Left lung (tissue), 10 donors: ENCODE data around the gene PFKM. TPM values are rescaled to one million over a fixed set of nuclear protein-coding genes. Genes with fewer than 3 reads are reported as not detected.

Experiments used
- ATAC-seq: fragments of 200-7000 bp; cut with Tn5 transposase; one replicate; pipeline ENCODE4 v1.9.1; 2020; ENCODE audit warnings: moderate library complexity
- DNase-seq, 4 donors: peaks; one replicate each; pipeline ENCODE4 v3.0.0-alpha.2; 2013 to 2020
- H3K27ac ChIP-seq, 2 donors: fragments of 200-600 bp; sonication (generic) in 1 of 2; one replicate each; pipeline versions ENCODE4 v1.5.0 to v1.8.0; 2020 to 2021
- H3K27me3 ChIP-seq, 2 donors: fragments of 200-600 bp; sonication (generic) in 1 of 2; one replicate each; pipeline versions ENCODE4 v1.5.0 to v1.8.0; 2020 to 2021
- H3K36me3 ChIP-seq, 2 donors: fragments of 200-600 bp; sonication (generic) in 1 of 2; one replicate each; pipeline versions ENCODE4 v1.5.0 to v1.8.0; 2020 to 2021
- H3K4me1 ChIP-seq, 2 donors: fragments of 200-600 bp; one replicate each; pipeline ENCODE4 v1.8.0; 2021
- H3K4me3 ChIP-seq, 2 donors: fragments of 200-600 bp; sonication (generic) in 1 of 2; one replicate each; pipeline versions ENCODE4 v1.5.0 to v1.8.0; 2020 to 2021; ENCODE audit warnings: mild to moderate bottlenecking in 1 of 2
- H3K9me3 ChIP-seq, 2 donors: fragments of 200-600 bp; sonication (generic) in 1 of 2; one replicate each; pipeline versions ENCODE4 v1.5.0 to v1.8.0; 2020 to 2021
- intact Hi-C, 2 donors: fragments of 100-400 bp; cut with DNase I; formaldehyde crosslinking; loops; one replicate each; pipeline versions ENCODE4 v1.11.2 to v1.14.2; 2022
- polyA plus RNA-seq, 6 donors: library from polyadenylated mRNA; unstranded; fragments of 120-200 nt; gene quantifications; one replicate each; pipeline ENCODE4 v1.2.1, GENCODE V29; 2013; ENCODE audit not compliant: insufficient read length in 6 of 6
- total RNA-seq, 2 donors: library from RNA; stranded (reverse); fragmentation: NEBNext Ultra II Directional; extraction: Animal tissue kit (Norgen Biotek cat#: 25700); gene quantifications; one replicate each; pipeline ENCODE4 v1.2.1, GENCODE V29; 2021
- TF ChIP-seq, protein P1 (sequence below), 2 donors: fragments of 200-600 bp; sonication (generic) in 1 of 2; IDR thresholded peaks; one replicate each; pipeline versions ENCODE4 v1.5.0 to v1.8.0; 2021; ENCODE audit warnings: antibody characterized with exemption in 2 of 2
- donor health status: DM: no; HTN: yes; CAD: no.
- donor health status: DM: no; HTN: no; CAD: no.

Gene PFKM
- total and polyA plus RNA-seq, 8 donors = 52.3 to 97.9 (median 73.2) TPM

DNA sequence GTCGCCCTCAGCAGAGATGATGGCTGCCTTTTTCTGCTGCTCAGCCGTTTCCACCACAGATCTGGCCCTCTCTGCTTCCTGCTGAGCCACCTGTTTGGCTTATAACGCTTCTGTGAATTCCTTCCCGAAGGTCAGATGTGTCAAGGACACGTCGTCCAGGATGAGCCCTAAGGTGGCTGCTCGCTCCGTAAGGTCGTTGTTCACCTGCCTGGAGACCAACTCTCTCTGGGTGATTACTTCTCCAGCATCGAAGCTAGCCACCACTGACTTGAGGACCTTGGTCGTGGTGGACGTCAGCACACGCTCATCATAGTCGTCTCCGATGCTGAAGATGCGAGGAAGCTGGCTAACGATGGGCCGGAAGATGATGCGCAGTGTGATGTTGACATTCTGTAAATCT lies 49.8 kb downstream of the PFKM start:
- ATAC-seq (no peak), DNase-seq (no peak)
- intact Hi-C loops = no loop called here
- Histone ChIP-seq H3K9me3 (no peaks in the 10 kb centered on the region), H3K27ac (no peak overlapping the region), H3K4me3 (no peak overlapping the region), H3K4me1 (no peaks in the 10 kb centered on the region), H3K27me3 (peaks cover 0 to 15% of the 10 kb centered on the region in 2 donors), H3K36me3 (no peaks in the 10 kb centered on the region)
- TF ChIP-seq, protein P1, sequence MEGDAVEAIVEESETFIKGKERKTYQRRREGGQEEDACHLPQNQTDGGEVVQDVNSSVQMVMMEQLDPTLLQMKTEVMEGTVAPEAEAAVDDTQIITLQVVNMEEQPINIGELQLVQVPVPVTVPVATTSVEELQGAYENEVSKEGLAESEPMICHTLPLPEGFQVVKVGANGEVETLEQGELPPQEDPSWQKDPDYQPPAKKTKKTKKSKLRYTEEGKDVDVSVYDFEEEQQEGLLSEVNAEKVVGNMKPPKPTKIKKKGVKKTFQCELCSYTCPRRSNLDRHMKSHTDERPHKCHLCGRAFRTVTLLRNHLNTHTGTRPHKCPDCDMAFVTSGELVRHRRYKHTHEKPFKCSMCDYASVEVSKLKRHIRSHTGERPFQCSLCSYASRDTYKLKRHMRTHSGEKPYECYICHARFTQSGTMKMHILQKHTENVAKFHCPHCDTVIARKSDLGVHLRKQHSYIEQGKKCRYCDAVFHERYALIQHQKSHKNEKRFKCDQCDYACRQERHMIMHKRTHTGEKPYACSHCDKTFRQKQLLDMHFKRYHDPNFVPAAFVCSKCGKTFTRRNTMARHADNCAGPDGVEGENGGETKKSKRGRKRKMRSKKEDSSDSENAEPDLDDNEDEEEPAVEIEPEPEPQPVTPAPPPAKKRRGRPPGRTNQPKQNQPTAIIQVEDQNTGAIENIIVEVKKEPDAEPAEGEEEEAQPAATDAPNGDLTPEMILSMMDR (IDR thresholded peaks at IDR 0.05) = no peak

DNA sequence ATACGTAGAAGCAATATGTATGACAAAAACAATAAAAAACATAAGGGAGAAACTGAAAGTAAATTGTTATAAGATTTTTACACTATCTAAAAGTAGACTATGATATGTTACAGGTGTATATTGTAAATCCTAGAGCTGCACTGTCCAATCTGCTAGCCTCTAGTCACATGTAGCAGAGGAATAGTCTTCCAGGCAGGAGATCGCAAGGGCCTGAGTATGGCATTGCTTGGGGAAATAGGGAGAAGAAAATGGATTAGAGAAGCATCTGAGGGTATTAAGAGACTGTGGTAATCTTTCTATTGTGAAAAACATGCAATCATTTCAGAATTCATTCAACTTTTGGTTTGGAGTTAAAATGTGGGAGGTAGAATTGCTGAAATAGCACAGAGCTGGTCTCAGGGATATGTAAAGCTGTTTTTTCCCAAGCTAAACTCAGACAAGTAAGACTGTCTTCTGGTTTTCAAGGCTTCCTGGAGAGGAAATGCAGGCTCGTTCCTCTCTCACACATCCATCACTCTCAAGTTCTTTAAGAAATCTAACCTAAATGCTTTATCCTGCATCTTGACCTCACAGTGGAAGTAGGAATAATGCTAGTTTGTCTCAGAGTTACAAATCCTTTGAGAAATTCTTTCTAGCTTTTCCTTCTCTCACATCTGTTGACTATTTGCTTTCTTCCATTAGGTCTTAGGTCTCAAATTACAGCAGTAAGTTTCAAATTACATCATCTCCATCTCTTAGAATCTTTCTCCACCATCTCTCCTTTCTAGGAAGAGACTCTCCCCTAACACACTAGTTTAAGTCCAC lies 56.7 kb downstream of the PFKM start:
- H3K4me1 ChIP-seq = no peaks in the 10 kb centered on the region
- H3K27me3 ChIP-seq = peaks cover 0 to 32% of the 10 kb centered on the region in 2 donors
- no peak overlapping the region for H3K4me3 ChIP-seq
- no peak overlapping the region for H3K27ac ChIP-seq
- no peaks in the 10 kb centered on the region for H3K9me3 ChIP-seq
- H3K36me3 ChIP-seq = no peaks in the 10 kb centered on the region
- ATAC-seq (no peak), DNase-seq (no peak)
- intact Hi-C loops = no loop called here
- TF ChIP-seq, protein P1 (IDR thresholded peaks at IDR 0.05) = no peak

DNA sequence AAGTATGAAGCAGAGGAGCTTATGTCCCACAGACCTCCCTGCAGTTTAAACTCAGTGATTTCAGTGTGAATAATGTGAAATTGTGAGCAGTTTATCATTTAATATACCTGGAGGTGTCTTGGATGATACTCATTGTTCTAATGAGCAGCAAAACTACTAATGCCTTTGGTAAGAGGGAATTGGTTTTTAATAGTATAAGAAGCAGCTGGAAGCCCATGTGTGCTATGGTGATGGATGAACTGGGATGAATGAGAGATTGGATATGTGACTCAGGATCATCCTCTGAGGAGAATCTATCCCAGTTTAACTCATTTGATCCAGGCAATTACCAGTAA lies 57.2 kb downstream of the PFKM start:
- intact Hi-C loops = no loop called here
- TF ChIP-seq, protein P1 (IDR thresholded peaks at IDR 0.05) = no peak
- H3K9me3 ChIP-seq = no peaks in the 10 kb centered on the region
- DNase-seq (no peak), ATAC-seq (no peak)
- no peak overlapping the region for H3K4me3 ChIP-seq
- no peak overlapping the region for H3K27ac ChIP-seq
- no peaks in the 10 kb centered on the region for H3K36me3 ChIP-seq
- H3K4me1 ChIP-seq = no peaks in the 10 kb centered on the region
- peaks cover 0 to 37% of the 10 kb centered on the region in 2 donors for H3K27me3 ChIP-seq

DNA sequence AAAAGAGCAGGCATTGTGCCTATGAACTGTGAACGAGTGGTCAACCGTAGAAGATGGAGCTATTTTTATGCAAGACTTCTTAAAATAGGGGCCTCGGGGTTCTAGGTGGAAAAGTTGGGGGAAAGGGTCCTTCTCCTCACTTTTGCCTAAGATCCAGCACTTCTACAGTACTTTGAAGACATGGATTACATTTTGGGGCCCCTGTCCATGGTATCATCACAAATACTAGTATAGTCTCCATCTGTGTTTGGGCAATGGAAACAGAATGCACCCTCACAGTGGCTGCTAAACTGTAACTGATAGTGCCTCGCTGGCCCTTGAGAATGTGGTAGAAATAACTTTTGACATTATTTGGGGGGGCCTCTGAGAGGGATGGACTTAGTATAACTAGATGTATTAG lies 58.8 kb downstream of the PFKM start:
- intact Hi-C loops = no loop called here
- TF ChIP-seq, protein P1 (IDR thresholded peaks at IDR 0.05) = no peak

DNA sequence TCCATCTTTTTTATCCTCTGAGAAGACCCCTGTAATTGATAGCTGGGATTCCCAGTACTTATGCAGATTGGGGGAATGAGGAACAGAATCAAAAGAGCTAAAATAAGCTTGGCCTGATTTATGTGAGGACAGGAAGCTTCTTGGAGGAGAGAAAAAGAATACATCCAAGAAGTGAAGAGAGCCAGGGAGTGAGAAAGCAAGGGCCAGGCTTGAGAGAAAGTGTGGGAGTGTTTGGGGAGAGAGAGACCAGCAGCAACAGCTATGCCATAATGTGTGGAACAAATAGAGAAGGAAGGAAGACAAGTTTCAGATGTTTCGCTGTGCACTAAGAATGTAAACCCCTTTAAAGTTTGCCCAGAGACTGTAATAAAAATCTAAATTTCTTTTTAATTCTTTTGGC lies 60.3 kb downstream of the PFKM start:
- ATAC-seq = no peak
- Histone ChIP-seq H3K27ac (no peak overlapping the region), H3K27me3 (peaks cover 14 to 68% of the 10 kb centered on the region in 2 donors), H3K4me3 (no peak overlapping the region), H3K36me3 (no peaks in the 10 kb centered on the region), H3K9me3 (no peaks in the 10 kb centered on the region), H3K4me1 (peaks cover 7 to 19% of the 10 kb centered on the region in 2 donors)
- intact Hi-C loops = no loop called here
- TF ChIP-seq, protein P1 (IDR thresholded peaks at IDR 0.05) = no peak
- no peak for DNase-seq

More for the DNA sequence above, 58.8 kb downstream of the PFKM start:
- Histone ChIP-seq H3K27ac (no peak overlapping the region), H3K27me3 (peaks cover 3 to 53% of the 10 kb centered on the region in 2 donors), H3K4me1 (peaks cover 5 to 6% of the 10 kb centered on the region in 2 donors), H3K36me3 (no peaks in the 10 kb centered on the region), H3K9me3 (no peaks in the 10 kb centered on the region), H3K4me3 (no peak overlapping the region)
- DNase-seq (no peak), ATAC-seq (no peak)
